ENCODE measurements around the gene CREBZF. TPM values are rescaled to one million over a fixed set of nuclear protein-coding genes. Genes with fewer than 3 reads are reported as not detected.

CREBZF gene
- polyA plus RNA-seq, 1 experiment, result 25.0 TPM

- H3K4me3 ChIP-seq (ENCODE audit: low read depth, low read length), result peak overlapping the region; percentile 70
- POLR2A ChIA-PET, result interaction anchor here (1.0 kb wide), 1 partner anchor 18 kb away, joined by 3 read pairs; the partner anchor contains the start of gene CREBZF
- DNase-seq (ENCODE audit: low read depth, low spot score), result peak; percentile 32
- no peak overlapping the region for H3K27ac ChIP-seq (ENCODE audit: low read depth, low read length)
- CTCF ChIA-PET, result interaction anchor here (0.6 kb wide), 1 partner anchor 146 kb away, joined by 3 read pairs; no protein-coding TSS in a partner anchor
- no peaks in the 10 kb centered on the region for H3K27me3 ChIP-seq (ENCODE audit: control insufficient read depth, insufficient read depth, low read length)
- no peak for TF ChIP-seq CTCF (IDR thresholded peaks at IDR 0.05; ENCODE audit: low read depth, low read length)
- no peaks in the 10 kb centered on the region for H3K9me3 ChIP-seq (ENCODE audit: control insufficient read depth, insufficient read depth, low read length)
Observed at GRCh38 chr11:85682330-85683305, 17.7 kb upstream of the CREBZF start.

- ChIA-PET POLR2A (no interaction called here), CTCF (interaction anchor here (1.7 kb wide), 1 partner anchor 14 kb away, joined by 4 read pairs; no protein-coding TSS in a partner anchor)
- Histone ChIP-seq H3K27me3 (ENCODE audit: control insufficient read depth, insufficient read depth, low read length) (no peaks in the 10 kb centered on the region), H3K27ac (ENCODE audit: low read depth, low read length) (no peak overlapping the region), H3K9me3 (ENCODE audit: control insufficient read depth, insufficient read depth, low read length) (no peaks in the 10 kb centered on the region), H3K4me3 (ENCODE audit: low read depth, low read length) (no peak overlapping the region)
- no peak for TF ChIP-seq CTCF (IDR thresholded peaks at IDR 0.05; ENCODE audit: low read depth, low read length)
- no peak for DNase-seq (ENCODE audit: low read depth, low spot score)
Observed at GRCh38 chr11:85680897-85681296, 16.0 kb upstream of the CREBZF start.

GRCh38 chr11:85679576-85679975 is 14.6 kb upstream of the CREBZF start:
- no peak for DNase-seq (ENCODE audit: low read depth, low spot score)
- no peak overlapping the region for H3K4me3 ChIP-seq (ENCODE audit: low read depth, low read length)
- TF ChIP-seq CTCF (IDR thresholded peaks at IDR 0.05; ENCODE audit: low read depth, low read length), result no peak
- H3K9me3 ChIP-seq (ENCODE audit: control insufficient read depth, insufficient read depth, low read length), result no peaks in the 10 kb centered on the region
- ChIA-PET POLR2A (no interaction called here), CTCF (no interaction called here)
- H3K27me3 ChIP-seq (ENCODE audit: control insufficient read depth, insufficient read depth, low read length), result no peaks in the 10 kb centered on the region
- H3K27ac ChIP-seq (ENCODE audit: low read depth, low read length), result no peak overlapping the region

GRCh38 chr11:85673393-85673792 is 8.5 kb upstream of the CREBZF start:
- POLR2A ChIA-PET, result no interaction called here
- CTCF ChIA-PET, result no interaction called here
- Histone ChIP-seq H3K4me3 (ENCODE audit: low read depth, low read length) (no peak overlapping the region), H3K27ac (ENCODE audit: low read depth, low read length) (no peak overlapping the region), H3K9me3 (ENCODE audit: control insufficient read depth, insufficient read depth, low read length) (peaks cover 5% of the 10 kb centered on the region; the same call in 1 of the 2 replicates), H3K27me3 (ENCODE audit: control insufficient read depth, insufficient read depth, low read length) (no peaks in the 10 kb centered on the region)
- no peak for TF ChIP-seq CTCF (IDR thresholded peaks at IDR 0.05; ENCODE audit: low read depth, low read length)
- DNase-seq (ENCODE audit: low read depth, low spot score), result no peak

All from AG04450 (cell line).